GM21528 (cell line): Measurements from ENCODE around the gene SLC6A11.

ENCODE experiments used
- ATAC-seq: cut with Tn5 transposase; IDR thresholded peaks from one replicate; pipeline ENCODE4 v1.9.1; 2021; ENCODE audit warnings: mild to moderate bottlenecking, moderate library complexity; ENCODE audit not compliant: unreplicated experiment, low FRiP score

SLC6A11 gene

GRCh38 chr3:10882851-10883250 is 66.8 kb downstream of the SLC6A11 start:
- ATAC-seq, result no peak

- no peak for ATAC-seq
Observed at GRCh38 chr3:10883478-10884234, 67.6 kb downstream of the SLC6A11 start.

DNA sequence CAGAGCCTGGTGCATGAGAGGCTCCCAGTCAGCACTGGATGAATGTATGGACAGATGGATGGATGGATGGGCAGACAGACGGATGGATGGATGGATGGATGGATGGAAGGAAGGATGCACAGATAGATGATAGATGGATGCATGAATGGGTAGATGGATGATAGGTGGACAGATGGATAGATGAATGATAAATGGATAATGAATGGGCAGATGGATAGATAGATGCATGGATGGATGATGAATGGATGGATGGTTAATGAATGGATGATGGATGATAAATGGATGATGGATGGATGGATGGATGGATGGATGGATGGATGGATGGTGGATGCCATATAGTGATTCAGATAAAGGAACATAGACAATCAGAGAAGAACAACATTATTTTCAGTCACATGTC is 71.0 kb downstream of the SLC6A11 start:
- no peak for ATAC-seq

- no peak for ATAC-seq
Observed at GRCh38 chr3:10888518-10889090, 72.6 kb downstream of the SLC6A11 start.

GRCh38 chr3:10889206-10889960 is 73.4 kb downstream of the SLC6A11 start:
- ATAC-seq, result no peak

DNA sequence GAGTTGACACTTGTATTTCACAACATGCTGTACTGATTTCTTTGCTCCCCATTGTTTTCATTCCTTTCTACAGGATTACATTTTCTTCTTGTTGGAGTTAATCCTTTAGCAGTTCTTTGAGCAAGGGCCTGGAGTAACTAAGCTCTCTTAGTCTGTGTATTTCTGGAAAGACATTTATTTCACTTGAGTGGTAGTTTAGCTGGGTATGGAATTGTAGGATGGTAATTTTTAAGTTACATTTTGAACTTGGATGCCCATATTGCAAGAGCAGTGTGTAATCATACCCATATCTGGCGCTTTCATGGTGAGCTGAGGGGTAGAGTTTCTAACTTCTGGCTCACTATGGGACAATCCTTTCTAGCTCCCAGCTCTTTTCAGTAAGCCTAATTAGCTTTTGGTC is 74.6 kb downstream of the SLC6A11 start:
- ATAC-seq, result no peak

DNA sequence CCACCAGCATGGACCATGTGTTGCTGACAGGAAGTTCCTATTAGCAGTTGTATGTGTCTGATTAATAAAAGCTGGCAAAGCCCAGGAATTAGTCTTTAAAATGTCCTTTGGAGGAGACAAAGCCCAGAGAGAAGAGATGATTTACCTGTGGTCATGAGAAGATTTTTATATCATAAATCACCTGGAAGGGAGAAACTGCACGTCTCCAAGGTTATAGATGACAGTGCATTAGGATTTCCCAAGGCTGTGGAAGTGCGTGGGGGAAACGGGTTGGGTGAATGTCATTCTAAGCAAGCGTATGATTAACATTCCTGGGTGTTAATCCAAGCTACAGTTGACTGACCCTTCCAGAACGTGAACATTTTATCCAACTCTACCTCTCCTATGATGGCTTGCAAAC is 76.6 kb downstream of the SLC6A11 start:
- no peak for ATAC-seq

DNA sequence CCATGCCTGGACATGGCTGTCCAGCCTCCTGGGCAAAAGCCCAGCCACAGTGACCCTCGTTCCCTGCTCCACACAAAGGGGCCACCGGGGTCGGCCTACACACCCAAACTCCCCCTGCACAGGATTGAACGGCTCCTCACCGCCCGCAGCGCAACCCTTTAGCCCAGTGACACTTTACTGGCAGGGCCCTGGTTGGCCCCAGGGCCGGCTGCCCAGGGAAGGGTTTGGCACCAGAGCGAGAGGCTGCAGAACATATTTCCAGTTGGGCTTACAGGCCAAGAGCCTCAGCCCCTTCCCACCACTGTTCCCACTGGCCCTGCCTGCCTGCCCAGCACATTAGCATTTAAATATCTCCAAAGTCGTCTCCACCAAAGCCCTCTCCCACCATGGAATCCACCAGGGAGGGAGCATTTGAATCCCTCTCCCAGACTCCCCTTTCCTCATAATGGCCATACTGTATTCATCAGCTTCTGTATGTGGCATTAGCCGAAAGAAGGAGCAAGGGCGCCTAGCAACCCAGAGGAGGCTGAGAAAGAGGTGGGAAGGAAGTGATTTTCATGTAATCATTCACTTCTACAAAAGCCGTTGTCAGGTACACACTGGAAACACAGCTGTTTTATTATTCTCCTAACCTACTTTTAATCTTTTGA is 85.4 kb downstream of the SLC6A11 start:
- no peak for ATAC-seq

DNA sequence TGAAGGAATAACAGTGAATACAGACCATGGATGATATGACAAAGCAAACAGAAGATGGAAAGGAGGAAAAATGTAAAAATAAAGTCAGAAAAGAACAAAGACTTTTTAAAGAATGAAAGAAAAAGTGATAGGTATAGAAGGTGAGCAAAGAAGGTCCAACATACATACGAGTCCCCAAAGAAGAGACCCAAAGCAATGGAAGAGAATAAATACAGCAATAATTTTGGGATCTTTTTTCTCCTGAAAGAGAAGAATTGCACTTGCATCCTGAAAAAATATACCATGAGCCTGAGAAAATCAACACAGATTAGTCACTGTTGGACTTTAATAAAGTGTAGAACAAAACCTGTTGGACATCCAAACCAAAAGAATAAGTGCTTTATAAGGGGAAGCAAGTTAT is 91.2 kb downstream of the SLC6A11 start:
- ATAC-seq, result no peak

DNA sequence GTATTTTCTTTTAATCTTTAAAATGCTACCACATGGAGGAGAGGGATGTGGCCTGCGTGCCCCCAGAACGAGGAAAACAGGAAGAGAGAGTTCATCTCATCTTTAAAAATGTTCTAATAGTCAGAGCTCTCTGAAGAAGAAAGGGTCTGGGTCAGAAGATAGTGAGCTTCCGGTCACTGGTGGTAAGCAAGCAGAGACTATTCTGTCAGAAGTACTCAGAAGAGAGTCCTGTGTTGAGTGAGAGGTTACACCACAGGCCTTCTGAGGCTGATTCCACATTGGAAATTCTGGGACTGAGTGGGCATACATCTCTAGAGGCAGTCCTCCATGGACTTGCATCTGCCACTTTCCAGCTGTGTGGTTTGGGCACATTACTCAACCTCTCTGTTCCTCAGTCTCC is 94.3 kb downstream of the SLC6A11 start:
- no peak for ATAC-seq

DNA sequence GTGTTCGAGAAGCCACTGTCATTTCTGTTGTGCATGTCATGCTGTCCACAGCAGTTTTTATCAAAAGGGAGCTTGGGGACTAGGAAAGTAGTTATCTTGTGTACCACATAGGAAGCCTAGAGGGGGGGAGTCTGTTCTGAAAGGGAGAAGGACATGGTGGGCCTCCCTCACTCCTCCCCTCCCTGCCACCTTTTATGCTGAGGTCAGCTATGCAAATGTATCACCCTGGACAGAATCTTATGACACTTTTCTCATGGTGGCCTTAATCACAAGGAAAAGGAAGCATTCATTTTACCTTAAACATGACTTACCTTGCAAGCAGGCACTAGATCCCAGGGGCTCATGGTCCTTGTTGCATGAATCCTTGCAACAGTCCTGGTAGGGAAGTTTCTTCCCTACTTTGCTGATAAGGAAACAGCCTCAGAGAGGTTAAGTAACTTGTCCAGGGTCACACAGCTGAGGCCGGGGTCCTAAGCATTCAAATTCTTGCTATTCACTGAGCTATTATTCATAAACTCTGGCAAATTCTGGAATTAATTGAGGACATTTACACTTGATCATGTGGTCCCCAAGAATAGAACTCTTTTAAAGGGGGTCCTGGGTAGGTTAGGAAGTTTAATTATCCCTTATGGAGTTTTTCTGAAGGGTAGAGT is 95.4 kb downstream of the SLC6A11 start:
- no peak for ATAC-seq

DNA sequence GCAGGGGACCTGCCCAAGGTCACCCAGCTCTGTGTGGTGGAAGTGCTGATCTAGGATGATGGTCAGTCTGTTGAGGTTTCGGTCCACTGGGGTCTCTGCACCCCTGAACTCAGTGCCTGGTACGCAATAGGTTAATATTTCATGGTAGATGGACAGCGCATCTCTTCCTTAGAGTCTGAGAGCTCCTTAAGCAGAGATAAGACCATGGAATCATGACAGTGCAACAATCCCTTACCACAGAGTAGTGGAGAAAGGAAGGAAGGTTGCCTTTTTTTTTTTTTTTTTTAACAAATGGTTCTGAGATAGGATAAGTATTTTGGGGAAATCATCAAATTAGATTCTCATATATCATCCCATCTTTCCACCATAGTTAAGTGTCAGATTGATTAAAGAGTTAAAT is 96.8 kb downstream of the SLC6A11 start:
- no peak for ATAC-seq

DNA sequence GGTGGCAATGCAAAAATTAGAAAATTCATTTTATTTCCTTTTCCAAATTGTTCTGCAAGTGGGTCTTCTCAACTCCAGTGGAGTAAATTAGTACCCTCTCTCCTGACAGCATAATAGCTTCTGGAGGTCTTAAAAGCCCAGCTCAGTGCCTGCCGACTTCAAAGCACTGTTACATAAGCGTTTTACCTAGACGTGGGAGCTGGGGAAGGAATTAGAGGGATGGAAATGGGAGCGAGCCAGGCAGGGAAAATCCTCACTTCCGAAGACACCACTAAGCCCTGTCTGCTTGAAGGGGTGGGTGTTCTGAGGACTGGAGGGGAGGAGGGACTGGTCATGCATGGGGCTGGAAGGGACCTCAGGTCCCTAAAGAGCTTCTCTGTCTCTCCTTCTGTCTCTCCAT is 99.3 kb downstream of the SLC6A11 start:
- no peak for ATAC-seq

DNA sequence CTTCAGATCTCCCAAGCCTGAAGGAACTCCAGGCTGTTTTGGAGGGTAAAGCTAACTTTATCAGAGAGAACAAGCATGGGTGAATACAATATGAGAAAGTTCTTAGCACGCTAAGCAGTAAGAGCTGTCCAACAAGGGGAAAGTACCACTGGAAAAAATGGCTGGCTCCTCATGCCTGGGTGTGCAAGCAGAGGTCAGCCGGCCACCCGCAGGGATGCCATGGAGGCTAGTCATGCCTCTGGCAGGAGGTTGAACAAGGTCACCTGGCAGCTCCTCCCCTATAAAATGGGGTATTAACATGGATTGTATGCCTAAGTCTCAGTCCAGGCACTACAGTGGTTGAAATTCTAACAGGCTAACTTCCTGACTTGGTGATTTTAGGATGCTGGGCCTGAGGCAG is 101.1 kb downstream of the SLC6A11 start:
- ATAC-seq, result no peak

DNA sequence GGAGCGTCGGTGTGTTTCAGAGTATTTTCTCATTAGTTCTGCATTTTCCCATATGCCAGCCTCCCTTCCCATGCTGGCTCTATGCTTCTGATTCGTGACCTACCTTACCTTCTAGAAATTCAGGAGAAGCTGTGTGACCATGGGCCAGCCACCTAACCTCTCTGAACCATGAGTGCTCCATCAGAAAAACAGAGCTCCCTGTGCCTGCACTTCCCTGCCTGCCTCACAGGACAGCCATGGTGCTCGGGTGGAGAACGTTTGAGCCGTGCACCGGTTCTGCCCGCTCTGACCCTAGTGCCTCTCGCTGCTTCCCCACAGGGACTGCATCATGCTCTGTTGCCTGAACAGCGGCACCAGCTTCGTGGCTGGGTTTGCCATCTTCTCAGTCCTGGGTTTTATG is 102.0 kb downstream of the SLC6A11 start:
- ATAC-seq, result no peak

DNA sequence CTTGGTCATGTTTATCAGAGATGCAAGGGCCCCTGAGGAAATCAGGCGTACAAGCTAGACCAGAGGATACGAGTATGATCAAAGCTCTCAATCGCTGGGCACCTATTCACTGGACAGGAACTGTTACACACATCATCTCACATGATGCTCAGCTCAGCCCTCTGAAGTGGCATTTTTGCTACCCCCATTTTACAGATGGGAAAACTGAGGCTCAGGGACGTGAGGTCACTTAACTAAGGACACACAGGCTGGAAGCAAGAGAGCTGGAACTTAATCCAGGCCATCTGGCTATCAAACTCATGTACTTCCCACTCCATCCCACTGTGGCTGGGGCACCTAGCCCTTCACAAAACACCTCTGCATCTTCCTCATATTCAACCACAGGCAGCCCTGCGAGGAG is 103.6 kb downstream of the SLC6A11 start:
- no peak for ATAC-seq

- ATAC-seq, result no peak
Observed at GRCh38 chr3:10925436-10926255, 109.6 kb downstream of the SLC6A11 start.

DNA sequence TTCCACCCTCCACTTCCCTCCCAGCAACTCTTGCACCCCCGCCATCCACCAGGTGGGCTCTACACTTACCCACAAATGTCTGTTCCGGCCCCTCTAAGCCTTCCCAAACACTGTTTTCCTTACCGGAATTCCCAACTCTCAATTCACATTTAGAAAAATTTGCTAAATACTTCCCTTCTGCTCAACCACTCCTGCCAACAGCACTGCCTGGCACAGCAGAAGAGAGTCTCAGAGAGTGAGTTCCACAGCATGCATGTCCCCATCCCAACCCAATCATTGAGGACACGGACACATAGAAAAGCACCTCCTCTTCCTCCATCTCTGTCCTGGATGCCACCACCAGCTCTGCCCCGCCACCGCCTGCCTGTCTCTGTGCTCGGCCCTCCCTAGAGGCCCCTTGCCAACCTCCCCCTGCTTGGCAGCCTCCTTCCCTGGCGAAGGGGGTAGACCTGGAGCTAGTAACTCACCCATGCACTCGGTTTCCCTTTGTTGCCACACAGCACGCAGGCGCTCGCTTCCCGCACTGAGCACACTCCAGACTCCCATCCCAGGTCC is 110.3 kb downstream of the SLC6A11 start:
- ATAC-seq, result no peak

GRCh38 chr3:10926811-10927521 is 110.9 kb downstream of the SLC6A11 start:
- ATAC-seq, result no peak
